ENCODE data around the gene SSTR1.
A peak's percentile ranks its signal among the peaks of the same experiment; 100 is the strongest.

SSTR1 gene

DNA sequence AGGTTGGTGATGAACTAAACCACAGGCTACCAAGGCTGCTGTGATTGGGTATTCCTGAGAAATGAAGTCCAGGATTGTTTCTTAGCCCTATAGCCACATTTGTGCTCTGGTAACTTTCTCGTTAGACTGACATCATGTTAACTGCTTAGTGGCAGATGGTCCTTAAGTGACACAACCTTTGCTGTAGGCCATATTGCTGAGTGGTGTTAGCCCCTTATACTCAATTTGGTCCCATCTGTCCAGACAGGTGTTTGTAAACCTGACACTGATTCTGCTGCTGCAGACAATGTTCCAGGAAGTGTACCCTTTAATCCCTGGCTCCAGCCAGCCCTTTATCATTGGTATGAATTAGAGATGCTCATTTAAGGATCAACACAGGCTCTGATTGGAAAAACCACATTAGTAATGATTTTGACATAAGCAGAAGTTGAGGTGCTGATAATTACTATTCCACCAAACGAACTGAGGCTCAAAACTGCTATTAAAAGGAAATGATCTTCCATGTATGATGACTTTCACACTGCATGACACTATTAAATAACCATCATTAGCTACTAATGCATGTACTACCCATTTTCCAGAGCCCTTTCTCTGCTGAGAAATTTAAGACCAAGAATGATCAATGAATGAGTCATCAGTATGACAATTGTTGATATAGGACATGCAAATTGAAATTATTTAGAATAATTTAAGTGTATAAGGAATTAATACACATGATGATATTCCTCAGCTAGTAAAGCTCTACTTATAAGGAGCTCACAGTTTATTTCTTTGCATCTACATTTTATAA, 3.6 kb upstream of the SSTR1 start:
- no peak for DNase-seq

GRCh38 chr14:38204719-38205115, 3.0 kb upstream of the SSTR1 start:
- DNase-seq, result no peak

GRCh38 chr14:38205119-38205813, 2.4 kb upstream of the SSTR1 start:
- DNase-seq, result no peak

DNA sequence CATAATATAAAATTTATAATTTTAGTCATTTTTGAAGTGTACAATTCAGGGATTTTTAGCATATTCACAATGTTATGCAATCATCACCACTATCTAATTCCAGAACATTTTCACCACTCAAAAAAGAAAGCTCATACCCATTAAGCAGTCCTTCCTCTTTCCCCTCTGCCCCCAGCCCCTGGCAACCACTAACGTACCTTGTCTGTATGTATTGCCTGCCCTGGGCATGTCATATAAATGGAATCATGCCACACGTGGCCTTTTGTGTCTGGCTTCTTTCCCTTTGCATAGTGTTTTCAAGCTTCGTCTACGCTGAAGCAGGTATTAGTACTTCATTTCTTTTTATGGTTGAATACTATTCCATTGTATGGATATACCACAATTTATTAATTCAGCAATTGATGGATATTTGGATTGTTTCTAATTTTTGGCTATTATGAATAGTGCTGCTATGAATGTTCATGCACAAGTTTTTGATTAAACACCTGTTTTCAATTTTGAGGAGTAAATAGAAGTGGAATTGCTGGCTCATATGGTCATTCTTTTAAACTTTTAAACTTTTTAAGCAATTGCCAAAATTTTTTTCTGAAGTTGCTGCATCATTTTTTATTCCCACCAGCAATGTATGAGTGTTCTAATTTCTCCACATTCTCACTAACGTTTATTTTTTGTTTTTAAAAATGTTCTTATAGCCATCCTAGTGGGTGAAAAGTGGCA, 1.6 kb upstream of the SSTR1 start:
- no peak for DNase-seq

DNA sequence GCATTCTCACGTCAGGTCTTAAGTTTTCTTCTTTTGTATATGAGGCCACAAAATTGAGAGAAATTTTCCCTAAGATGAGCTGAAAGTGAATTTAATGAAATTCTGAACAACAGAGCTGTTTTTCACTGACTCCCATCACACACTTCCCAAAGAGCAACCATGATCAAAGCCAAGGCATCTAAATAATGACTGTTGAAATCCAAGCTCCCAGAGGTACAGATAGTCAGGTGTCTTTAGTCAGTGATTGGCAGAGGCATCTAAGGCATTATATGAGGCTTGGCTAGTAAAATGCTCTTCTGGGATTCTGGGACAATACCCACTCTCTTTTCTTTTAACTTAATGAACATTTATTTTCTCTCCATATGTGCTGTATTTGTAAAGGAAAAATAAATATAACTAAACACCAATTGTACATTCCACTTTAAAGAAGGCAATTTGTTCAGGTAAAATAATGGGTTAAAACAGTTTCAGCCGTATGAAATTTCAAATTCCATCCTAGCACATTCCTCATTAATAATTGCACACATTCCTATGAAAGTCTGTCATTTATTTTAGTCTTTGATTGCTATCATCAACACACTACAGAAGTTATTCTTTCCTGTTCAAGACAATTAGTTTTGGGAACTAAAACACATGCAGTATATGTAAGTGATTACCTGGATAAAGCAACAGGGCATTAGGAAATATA, 871 bp upstream of the SSTR1 start:
- DNase-seq, result no peak

DNA sequence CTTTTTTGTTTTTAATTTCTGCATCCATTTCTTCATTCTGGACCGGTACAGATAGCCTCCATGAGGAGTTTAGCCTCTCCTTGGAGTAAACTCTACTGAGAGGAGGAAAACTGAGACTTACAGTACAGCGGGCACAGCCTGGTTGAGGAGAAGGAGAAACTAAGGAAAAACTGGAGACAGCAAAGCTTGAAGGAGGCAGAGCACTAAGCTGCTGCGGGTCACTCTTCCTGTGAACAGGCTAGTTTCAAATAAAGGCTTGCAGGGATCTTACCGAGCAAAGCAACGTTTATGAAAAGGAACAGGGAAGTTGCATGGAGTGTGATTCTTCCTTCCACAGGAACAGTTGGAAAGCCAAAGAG, 348 bp upstream of the SSTR1 start:
- no peak for DNase-seq

DNA sequence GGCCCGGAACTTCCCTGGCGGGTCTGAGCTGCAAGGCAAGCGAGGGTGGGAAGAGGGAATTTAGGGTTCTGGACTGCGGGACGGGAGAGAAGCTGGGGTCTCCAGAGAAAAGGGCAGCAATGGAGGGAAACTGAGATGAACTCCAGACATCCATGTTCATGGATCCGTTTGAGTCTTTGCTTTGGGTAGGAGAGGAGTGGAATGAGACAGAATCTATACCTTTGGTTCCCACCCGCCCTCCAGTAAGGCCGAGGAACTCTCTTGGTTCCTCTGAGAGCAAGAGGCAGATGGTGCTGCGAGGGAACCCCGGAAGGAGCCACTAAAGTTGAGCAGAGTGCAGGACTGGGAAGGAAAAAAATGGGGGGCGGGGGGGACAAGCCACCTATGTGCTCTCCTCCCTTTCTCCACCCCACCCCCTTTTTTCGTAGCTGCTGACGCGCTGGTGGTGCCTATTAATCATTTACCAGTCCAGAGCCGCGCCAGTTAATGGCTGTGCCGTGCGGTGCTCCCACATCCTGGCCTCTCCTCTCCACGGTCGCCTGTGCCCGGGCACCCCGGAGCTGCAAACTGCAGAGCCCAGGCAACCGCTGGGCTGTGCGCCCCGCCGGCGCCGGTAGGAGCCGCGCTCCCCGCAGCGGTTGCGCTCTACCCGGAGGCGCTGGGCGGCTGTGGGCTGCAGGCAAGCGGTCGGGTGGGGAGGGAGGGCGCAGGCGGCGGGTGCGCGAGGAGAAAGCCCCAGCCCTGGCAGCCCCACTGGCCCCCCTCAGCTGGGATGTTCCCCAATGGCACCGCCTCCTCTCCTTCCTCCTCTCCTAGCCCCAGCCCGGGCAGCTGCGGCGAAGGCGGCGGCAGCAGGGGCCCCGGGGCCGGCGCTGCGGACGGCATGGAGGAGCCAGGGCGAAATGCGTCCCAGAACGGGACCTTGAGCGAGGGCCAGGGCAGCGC, 1.2 kb downstream of the SSTR1 start:
- peak; percentile 60 to 82 for DNase-seq

- no peak for DNase-seq
These were observed 2.2 kb downstream of the SSTR1 start for GRCh38 chr14:38209572-38210557.

- no peak for DNase-seq
These were observed 3.0 kb downstream of the SSTR1 start for GRCh38 chr14:38210587-38211216.

GRCh38 chr14:38211255-38211735, 3.6 kb downstream of the SSTR1 start:
- DNase-seq, result no peak

- DNase-seq, result no peak
These were observed 4.4 kb downstream of the SSTR1 start for GRCh38 chr14:38212111-38212510.

DNA sequence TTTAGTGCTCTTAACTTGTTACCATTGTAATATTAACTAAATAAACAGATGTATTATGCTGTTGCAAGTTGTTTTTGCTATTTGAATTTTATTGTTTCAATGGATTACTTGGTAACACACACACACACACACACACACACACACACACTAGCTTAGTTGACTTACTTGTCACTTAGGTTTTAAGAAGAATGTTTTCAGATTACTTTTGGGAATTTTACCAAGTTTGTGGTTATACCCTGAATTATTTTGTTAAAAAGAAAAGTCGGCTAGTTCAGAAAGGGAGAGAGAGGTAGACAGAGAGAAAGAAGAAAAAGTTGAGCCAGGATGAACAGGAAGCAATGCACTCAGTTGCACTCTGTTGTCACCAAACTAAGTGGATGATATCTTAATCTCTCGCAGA, 5.3 kb downstream of the SSTR1 start:
- no peak for DNase-seq

DNA sequence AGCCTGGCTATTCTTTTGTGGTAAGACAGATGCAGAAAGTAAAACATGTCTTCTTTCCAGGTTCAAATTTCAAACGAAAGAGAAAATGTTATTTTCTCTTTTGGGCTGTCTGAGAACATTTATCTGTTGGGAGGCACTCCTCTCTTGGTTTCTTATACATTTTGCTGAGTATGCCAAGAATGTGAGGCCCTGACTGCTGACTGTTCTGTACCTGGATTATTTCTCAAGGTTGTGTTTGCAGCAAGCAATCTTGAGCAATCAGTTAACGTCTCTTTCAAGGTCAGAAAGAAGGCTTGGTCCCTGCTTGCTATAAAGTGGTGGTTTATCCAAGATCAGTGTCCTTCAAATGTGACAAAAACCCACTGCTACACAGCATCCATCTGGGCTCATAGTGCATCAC, 9.8 kb downstream of the SSTR1 start:
- no peak for DNase-seq

- no peak for DNase-seq
These were observed 13.4 kb downstream of the SSTR1 start for GRCh38 chr14:38221077-38221476.

DNA sequence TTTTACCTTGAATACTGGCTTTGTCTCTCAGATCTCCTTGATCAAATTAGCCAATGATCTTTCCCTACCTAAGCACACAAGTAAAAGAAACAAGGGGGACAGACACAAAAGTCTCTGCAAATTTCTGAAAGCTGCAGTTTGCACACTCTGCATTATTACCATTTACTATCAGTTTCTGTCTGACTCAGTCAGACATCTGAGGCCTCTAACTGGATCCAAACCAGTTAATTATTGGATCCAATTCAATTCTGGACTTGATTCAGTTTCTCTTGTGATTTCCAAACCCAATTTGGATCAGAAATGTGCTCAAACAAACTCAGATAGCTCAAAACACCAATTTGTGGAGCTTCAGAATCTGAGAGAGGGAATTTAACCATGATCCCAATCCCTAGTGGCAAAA, 16.6 kb downstream of the SSTR1 start:
- no peak for DNase-seq

DNA sequence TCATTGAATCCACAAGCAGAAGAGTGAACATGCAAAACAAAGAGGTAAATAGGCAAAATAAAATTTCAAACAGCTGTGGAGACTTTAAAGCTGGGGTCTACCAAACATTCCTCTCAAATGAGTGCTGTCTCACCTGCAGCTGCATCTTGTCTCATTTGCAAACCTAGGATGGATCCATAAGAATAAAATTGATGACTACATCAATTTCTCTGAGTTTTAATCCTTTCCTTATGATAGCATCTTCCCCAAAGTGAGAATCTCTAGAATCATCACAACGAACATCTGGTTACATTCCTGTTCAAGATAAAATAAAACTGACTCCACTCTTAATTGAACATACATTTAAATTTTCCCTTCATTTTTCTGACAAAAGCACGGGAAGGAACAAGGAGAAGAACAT, 18.2 kb downstream of the SSTR1 start:
- no peak for DNase-seq

DNA sequence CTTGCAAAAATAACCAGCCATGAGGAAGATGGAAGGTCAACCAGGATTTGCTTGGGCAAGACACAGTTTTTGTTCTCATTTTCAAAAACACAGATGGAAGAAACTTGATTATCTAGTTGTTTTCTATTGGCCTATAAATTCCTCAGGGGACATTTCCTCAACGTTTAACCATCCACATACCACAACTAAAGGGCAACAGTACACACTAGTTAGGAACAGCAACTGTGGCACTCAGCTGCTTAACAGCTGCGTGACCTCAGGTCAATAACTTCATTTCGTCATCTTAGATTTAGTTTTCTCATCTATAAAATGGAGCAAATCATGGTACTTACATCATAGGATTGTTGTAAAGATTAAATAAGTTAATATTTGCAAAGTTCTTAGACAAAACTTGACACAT, 18.7 kb downstream of the SSTR1 start:
- no peak for DNase-seq

DNA sequence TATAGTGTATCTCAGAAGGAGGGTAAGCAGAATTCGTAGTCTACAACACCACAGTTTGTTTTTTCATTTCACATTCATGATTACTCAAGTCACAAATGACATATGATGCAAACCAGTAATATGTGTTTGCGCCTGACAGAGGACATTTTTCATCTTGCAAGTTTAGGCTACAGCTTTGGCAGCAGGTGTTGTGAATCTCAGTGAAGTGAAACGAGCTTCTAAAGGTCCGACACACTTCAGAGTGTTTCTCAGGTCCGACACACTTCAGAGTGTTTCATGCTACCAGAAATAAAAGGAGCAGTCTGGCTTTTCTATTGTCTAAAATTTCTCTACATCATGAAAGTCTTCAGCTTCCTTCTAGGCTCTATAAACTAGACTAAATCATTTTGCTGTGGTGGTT, 25.5 kb downstream of the SSTR1 start:
- DNase-seq, result no peak

DNA sequence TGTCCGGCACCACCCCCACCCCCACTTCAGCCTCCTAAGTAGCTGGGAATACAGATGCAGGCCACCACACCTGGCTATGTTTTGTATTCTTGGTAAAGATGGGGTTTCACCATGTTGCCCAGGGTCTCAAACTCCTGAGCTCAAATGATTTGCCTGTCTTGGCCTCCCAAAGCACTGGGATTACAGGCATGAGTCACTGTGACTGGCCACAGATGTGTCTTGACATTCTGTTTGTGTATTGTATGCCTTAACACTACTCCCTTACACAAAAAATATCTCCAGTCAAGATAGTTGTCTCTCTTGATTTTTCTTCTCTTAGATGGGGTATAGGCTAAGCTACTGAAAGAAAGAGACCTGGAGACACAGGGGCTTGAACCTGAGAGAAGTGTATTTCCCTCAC, 30.6 kb downstream of the SSTR1 start:
- DNase-seq, result no peak

GRCh38 chr14:38238878-38239277, 31.2 kb downstream of the SSTR1 start:
- no peak for DNase-seq

All from NCI-H2081 (cell line).